Immature natural killer cell (primary cell): ENCODE data around the gene KLHL17. TPM values are rescaled to one million over a fixed set of nuclear protein-coding genes. Genes with fewer than 3 reads are reported as not detected.
A peak's percentile ranks its signal among the peaks of the same experiment; 100 is the strongest.

Experiments
- DNase-seq, 3 donors: peaks; one replicate each; pipeline ENCODE4 v3.0.0; 2022; ENCODE audit warnings: mixed read lengths in 1 of 3
- H3K27ac Mint-ChIP-seq, 6 donors: one replicate each; pipeline ENCODE4 v1.8.0; 2020; ENCODE audit warnings: mixed read lengths in 6 of 6, mild to moderate bottlenecking in 5 of 6, inconsistent platforms in 4 of 6, moderate library complexity in 3 of 6
- H3K27me3 Mint-ChIP-seq, 3 donors: one replicate each; pipeline ENCODE4 v1.8.0; 2020 to 2021; ENCODE audit warnings: low read depth in 3 of 3, mild to moderate bottlenecking in 3 of 3, mixed read lengths in 3 of 3, moderate library complexity in 3 of 3, inconsistent platforms in 1 of 3
- H3K36me3 Mint-ChIP-seq, 3 donors: one replicate each; pipeline ENCODE4 v1.8.0; 2020; ENCODE audit warnings: mixed read lengths in 3 of 3, inconsistent platforms in 2 of 3, mild to moderate bottlenecking in 2 of 3
- H3K4me1 Mint-ChIP-seq, 2 donors: one replicate each; pipeline ENCODE4 v1.8.0; 2020; ENCODE audit warnings: inconsistent platforms in 2 of 2, mild to moderate bottlenecking in 2 of 2, mixed read lengths in 2 of 2, moderate library complexity in 1 of 2
- H3K4me3 Mint-ChIP-seq, 5 donors: one replicate each; pipeline ENCODE4 v1.8.0; 2020; ENCODE audit warnings: mild to moderate bottlenecking in 5 of 5, mixed read lengths in 5 of 5, inconsistent platforms in 3 of 5, moderate library complexity in 3 of 5
- H3K9me3 Mint-ChIP-seq, 6 donors: one replicate each; pipeline ENCODE4 v1.8.0; 2020; ENCODE audit warnings: mild to moderate bottlenecking in 6 of 6, mixed read lengths in 6 of 6, inconsistent platforms in 4 of 6, moderate library complexity in 3 of 6
- polyA plus RNA-seq, 3 donors: library from polyadenylated mRNA; unstranded; fragments of 300-500 nt; fragmentation: Illumina TruSeq; gene quantifications; one replicate each; pipeline ENCODE4 v1.2.3, GENCODE V29; 2021

KLHL17 gene
- polyA plus RNA-seq, 3 donors from 2014 or later: 1.8 to 2.2 TPM; not detected in 1

GRCh38 chr1:955474-955873, 4.9 kb upstream of the KLHL17 start:
- Mint-ChIP-seq H3K27ac (no peak overlapping the region), H3K4me1 (peaks cover 23 to 28% of the 10 kb centered on the region in 2 donors), H3K27me3 (peaks cover 4 to 12% (median 6%) of the 10 kb centered on the region in 3 donors), H3K4me3 (no peak overlapping the region), H3K36me3 (peaks cover 9 to 23% (median 12%) of the 10 kb centered on the region in 3 donors), H3K9me3 (no peaks in the 10 kb centered on the region)
- DNase-seq: no peak

GRCh38 chr1:956636-957035, 3.7 kb upstream of the KLHL17 start:
- Mint-ChIP-seq H3K27ac (peak overlapping the region in 1 of 6 donors; percentile 36), H3K9me3 (no peaks in the 10 kb centered on the region), H3K4me1 (peaks cover 23 to 28% of the 10 kb centered on the region in 2 donors), H3K27me3 (peaks cover 4 to 12% (median 6%) of the 10 kb centered on the region in 3 donors), H3K4me3 (no peak overlapping the region), H3K36me3 (peaks cover 5 to 16% (median 7%) of the 10 kb centered on the region in 3 donors)
- no peak for DNase-seq

GRCh38 chr1:958823-959730, 1.3 kb upstream of the KLHL17 start, which contains the start of gene NOC2L:
Gene NOC2L (minus strand): TSS chr1:959256. CDS start chr1:959240, 16 bp downstream.
- peaks cover 25 to 28% of the 10 kb centered on the region in 2 donors for H3K4me1 Mint-ChIP-seq
- peak within 1 kb of the TSS; percentile 65 to 89 (median 71) for H3K27ac Mint-ChIP-seq
- H3K4me3 Mint-ChIP-seq: peak within 1 kb of the TSS; percentile 88 to 95 (median 92)
- peak; percentile 89 to 93 (median 91) for DNase-seq
- peaks cover 4 to 12% (median 6%) of the 10 kb centered on the region in 3 donors for H3K27me3 Mint-ChIP-seq
- H3K9me3 Mint-ChIP-seq: no peaks in the 10 kb centered on the region
- peaks cover 5 to 14% (median 7%) of the 10 kb centered on the region in 3 donors for H3K36me3 Mint-ChIP-seq

- no peaks in the 10 kb centered on the region for H3K9me3 Mint-ChIP-seq
- H3K4me1 Mint-ChIP-seq: peaks cover 25 to 28% of the 10 kb centered on the region in 2 donors
- peak overlapping the region; percentile 74 to 95 (median 91) for H3K4me3 Mint-ChIP-seq
- peak overlapping the region in 2 of 6 donors; percentile 78 to 80 for H3K27ac Mint-ChIP-seq
- no peak for DNase-seq
- H3K36me3 Mint-ChIP-seq: peaks cover 5 to 7% (median 6%) of the 10 kb centered on the region in 3 donors
- peaks cover 4 to 12% (median 6%) of the 10 kb centered on the region in 3 donors for H3K27me3 Mint-ChIP-seq
Observed at GRCh38 chr1:959731-960362, 537 bp upstream of the KLHL17 start.

GRCh38 chr1:961132-961669, 817 bp downstream of the KLHL17 start:
- Mint-ChIP-seq H3K27ac (no peak overlapping the region), H3K9me3 (no peaks in the 10 kb centered on the region)

GRCh38 chr1:962381-963300, 2.3 kb downstream of the KLHL17 start:
- no peak overlapping the region for H3K27ac Mint-ChIP-seq
- no peak for DNase-seq
- H3K27me3 Mint-ChIP-seq: peaks cover 4 to 9% (median 8%) of the 10 kb centered on the region in 3 donors
- H3K36me3 Mint-ChIP-seq: peaks cover 0 to 3% (median 0%) of the 10 kb centered on the region in 3 donors
- no peaks in the 10 kb centered on the region for H3K9me3 Mint-ChIP-seq
- H3K4me1 Mint-ChIP-seq: peaks cover 13 to 20% of the 10 kb centered on the region in 2 donors
- H3K4me3 Mint-ChIP-seq: peak overlapping the region; percentile 35 to 68 (median 63)

More at GRCh38 chr1:961132-961669, 817 bp downstream of the KLHL17 start:
- H3K27me3 Mint-ChIP-seq: peaks cover 4 to 12% (median 6%) of the 10 kb centered on the region in 3 donors
- peaks cover 22 to 25% of the 10 kb centered on the region in 2 donors for H3K4me1 Mint-ChIP-seq
- peaks cover 0 to 3% (median 0%) of the 10 kb centered on the region in 3 donors for H3K36me3 Mint-ChIP-seq
- peak overlapping the region in 3 of 5 donors; percentile 50 to 68 (median 66) for H3K4me3 Mint-ChIP-seq
- DNase-seq: no peak

- H3K9me3 Mint-ChIP-seq: no peaks in the 10 kb centered on the region
- peaks cover 8 to 15% of the 10 kb centered on the region in 2 donors for H3K4me1 Mint-ChIP-seq
- H3K4me3 Mint-ChIP-seq: no peak overlapping the region
- H3K36me3 Mint-ChIP-seq: peaks cover 0 to 3% (median 0%) of the 10 kb centered on the region in 3 donors
- peaks cover 4 to 9% (median 8%) of the 10 kb centered on the region in 3 donors for H3K27me3 Mint-ChIP-seq
- no peak overlapping the region for H3K27ac Mint-ChIP-seq
- no peak for DNase-seq
Observed at GRCh38 chr1:963301-963651, 2.9 kb downstream of the KLHL17 start.

GRCh38 chr1:963746-964525, 3.6 kb downstream of the KLHL17 start:
- Mint-ChIP-seq H3K27me3 (peaks cover 2 to 4% (median 3%) of the 10 kb centered on the region in 3 donors), H3K36me3 (peaks cover 0 to 3% (median 0%) of the 10 kb centered on the region in 3 donors), H3K4me3 (no peak overlapping the region), H3K9me3 (no peaks in the 10 kb centered on the region), H3K27ac (no peak overlapping the region), H3K4me1 (peaks cover 1 to 10% of the 10 kb centered on the region in 2 donors)
- no peak for DNase-seq

- no peak for DNase-seq
- H3K27me3 Mint-ChIP-seq: peaks cover 0 to 2% (median 0%) of the 10 kb centered on the region in 3 donors
- H3K9me3 Mint-ChIP-seq: no peaks in the 10 kb centered on the region
- peak overlapping the region in 4 of 5 donors; percentile 13 to 73 (median 50) for H3K4me3 Mint-ChIP-seq
- H3K36me3 Mint-ChIP-seq: peaks cover 0 to 3% (median 0%) of the 10 kb centered on the region in 3 donors
- H3K4me1 Mint-ChIP-seq: peaks cover 0 to 9% of the 10 kb centered on the region in 2 donors
- no peak overlapping the region for H3K27ac Mint-ChIP-seq
Observed at GRCh38 chr1:964691-965525, 4.5 kb downstream of the KLHL17 start.

- peaks cover 0 to 3% (median 0%) of the 10 kb centered on the region in 3 donors for H3K36me3 Mint-ChIP-seq
- H3K27me3 Mint-ChIP-seq: peaks cover 0 to 2% (median 0%) of the 10 kb centered on the region in 3 donors
- peak overlapping the region in 2 of 5 donors; percentile 15 to 33 for H3K4me3 Mint-ChIP-seq
- DNase-seq: no peak
- no peak overlapping the region for H3K27ac Mint-ChIP-seq
- H3K4me1 Mint-ChIP-seq: peaks cover 0 to 4% of the 10 kb centered on the region in 2 donors
- H3K9me3 Mint-ChIP-seq: no peaks in the 10 kb centered on the region
Observed at GRCh38 chr1:965526-966134, 5.2 kb downstream of the KLHL17 start.

- Mint-ChIP-seq H3K36me3 (peaks cover 0 to 3% (median 0%) of the 10 kb centered on the region in 3 donors), H3K4me3 (peak within 1 kb of the TSS; percentile 64 to 78 (median 76)), H3K27ac (peak within 1 kb of the TSS in 1 of 6 donors; percentile 42), H3K4me1 (peaks cover 0 to 4% of the 10 kb centered on the region in 2 donors), H3K9me3 (no peaks in the 10 kb centered on the region), H3K27me3 (peaks cover 0 to 2% (median 0%) of the 10 kb centered on the region in 3 donors)
- DNase-seq: peak in 1 of 3 donors; percentile 18
Observed at GRCh38 chr1:966135-966703, 5.8 kb downstream of the KLHL17 start, which contains the start of gene PLEKHN1. Gene PLEKHN1 (plus strand): TSS chr1:966482. CDS start chr1:966532, 50 bp downstream.
